Measurements from ENCODE around the gene CDK14. TPM values are rescaled to one million over a fixed set of nuclear protein-coding genes. Genes with fewer than 3 reads are reported as not detected.

Gene CDK14
- total RNA-seq, 2 donors from 2014 or later = 10.8 to 14.6 TPM

DNA sequence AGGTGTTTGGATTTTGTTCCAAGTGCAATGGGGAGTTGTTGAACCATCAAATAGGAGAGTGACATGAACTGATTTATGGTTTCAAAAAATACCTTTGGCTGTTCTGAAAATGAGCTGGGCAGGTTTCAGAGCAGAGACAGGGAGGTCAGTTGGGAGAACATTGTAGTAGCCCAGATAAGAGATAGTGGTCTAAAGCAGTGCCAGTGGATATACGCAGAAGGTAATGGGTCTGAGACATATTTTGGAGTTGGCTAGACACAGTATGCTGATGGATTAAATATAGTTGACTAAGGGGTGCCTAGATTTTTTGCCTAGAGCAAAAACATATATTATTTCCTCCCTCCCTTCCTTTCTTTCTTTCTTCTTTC is 21.3 kb upstream of the CDK14 start:
- no peaks in the 10 kb centered on the region for H3K4me1 ChIP-seq (ENCODE audit: control insufficient read depth in 1 of 2, low read depth in 2 of 2)

GRCh38 chr7:90579181-90579688 is 16.9 kb upstream of the CDK14 start:
- no peaks in the 10 kb centered on the region for H3K9me3 ChIP-seq
- DNase-seq (ENCODE audit: low spot score) (no peak), ATAC-seq (ENCODE audit: insufficient number of reproducible peaks, low FRiP score, low read depth) (no peak)
- no peaks in the 10 kb centered on the region for H3K36me3 ChIP-seq
- H3K4me1 ChIP-seq (ENCODE audit: control insufficient read depth in 1 of 2, low read depth in 2 of 2) = no peaks in the 10 kb centered on the region
- H3K27me3 ChIP-seq (replicated peaks; ENCODE audit: insufficient read depth) = no peaks in the 10 kb centered on the region
- TF ChIP-seq, protein P1, sequence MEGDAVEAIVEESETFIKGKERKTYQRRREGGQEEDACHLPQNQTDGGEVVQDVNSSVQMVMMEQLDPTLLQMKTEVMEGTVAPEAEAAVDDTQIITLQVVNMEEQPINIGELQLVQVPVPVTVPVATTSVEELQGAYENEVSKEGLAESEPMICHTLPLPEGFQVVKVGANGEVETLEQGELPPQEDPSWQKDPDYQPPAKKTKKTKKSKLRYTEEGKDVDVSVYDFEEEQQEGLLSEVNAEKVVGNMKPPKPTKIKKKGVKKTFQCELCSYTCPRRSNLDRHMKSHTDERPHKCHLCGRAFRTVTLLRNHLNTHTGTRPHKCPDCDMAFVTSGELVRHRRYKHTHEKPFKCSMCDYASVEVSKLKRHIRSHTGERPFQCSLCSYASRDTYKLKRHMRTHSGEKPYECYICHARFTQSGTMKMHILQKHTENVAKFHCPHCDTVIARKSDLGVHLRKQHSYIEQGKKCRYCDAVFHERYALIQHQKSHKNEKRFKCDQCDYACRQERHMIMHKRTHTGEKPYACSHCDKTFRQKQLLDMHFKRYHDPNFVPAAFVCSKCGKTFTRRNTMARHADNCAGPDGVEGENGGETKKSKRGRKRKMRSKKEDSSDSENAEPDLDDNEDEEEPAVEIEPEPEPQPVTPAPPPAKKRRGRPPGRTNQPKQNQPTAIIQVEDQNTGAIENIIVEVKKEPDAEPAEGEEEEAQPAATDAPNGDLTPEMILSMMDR (IDR thresholded peaks at IDR 0.05) = no peak
- no peak overlapping the region for H3K4me3 ChIP-seq
- no peak overlapping the region for H3K27ac ChIP-seq

More for the DNA sequence above, 21.3 kb upstream of the CDK14 start:
- ATAC-seq (ENCODE audit: insufficient number of reproducible peaks, low FRiP score, low read depth) (no peak), DNase-seq (ENCODE audit: low spot score) (no peak)
- Histone ChIP-seq H3K4me3 (no peak overlapping the region), H3K27me3 (replicated peaks; ENCODE audit: insufficient read depth) (no peaks in the 10 kb centered on the region), H3K36me3 (no peaks in the 10 kb centered on the region), H3K9me3 (no peaks in the 10 kb centered on the region), H3K27ac (no peak overlapping the region)
- TF ChIP-seq, protein P1 (IDR thresholded peaks at IDR 0.05) = no peak

DNA sequence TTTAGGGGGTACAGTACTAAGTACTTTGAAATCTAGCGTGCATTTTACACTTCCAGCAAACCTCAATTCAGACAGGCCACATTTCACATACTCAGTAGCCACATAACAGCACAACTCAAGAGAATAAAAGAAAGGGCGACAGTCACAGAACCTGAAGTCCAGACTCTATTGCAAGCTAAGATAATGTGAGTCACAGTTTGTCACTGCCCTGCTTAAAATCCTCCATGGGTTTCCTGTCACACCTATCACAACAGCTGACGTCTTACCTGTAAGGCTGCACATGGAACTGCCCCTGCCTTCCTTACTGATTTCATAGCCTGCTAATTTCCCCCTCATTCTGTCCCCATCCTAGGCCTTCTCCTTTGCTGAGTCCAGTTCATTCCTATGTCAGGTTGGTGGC is 16.1 kb upstream of the CDK14 start:
- ATAC-seq (ENCODE audit: insufficient number of reproducible peaks, low FRiP score, low read depth) = no peak
- Histone ChIP-seq H3K9me3 (no peaks in the 10 kb centered on the region), H3K27me3 (replicated peaks; ENCODE audit: insufficient read depth) (no peaks in the 10 kb centered on the region), H3K4me3 (no peak overlapping the region), H3K27ac (no peak overlapping the region), H3K4me1 (ENCODE audit: control insufficient read depth in 1 of 2, low read depth in 2 of 2) (no peaks in the 10 kb centered on the region), H3K36me3 (no peaks in the 10 kb centered on the region)
- TF ChIP-seq, protein P1 (IDR thresholded peaks at IDR 0.05) = no peak
- no peak for DNase-seq (ENCODE audit: low spot score)

DNA sequence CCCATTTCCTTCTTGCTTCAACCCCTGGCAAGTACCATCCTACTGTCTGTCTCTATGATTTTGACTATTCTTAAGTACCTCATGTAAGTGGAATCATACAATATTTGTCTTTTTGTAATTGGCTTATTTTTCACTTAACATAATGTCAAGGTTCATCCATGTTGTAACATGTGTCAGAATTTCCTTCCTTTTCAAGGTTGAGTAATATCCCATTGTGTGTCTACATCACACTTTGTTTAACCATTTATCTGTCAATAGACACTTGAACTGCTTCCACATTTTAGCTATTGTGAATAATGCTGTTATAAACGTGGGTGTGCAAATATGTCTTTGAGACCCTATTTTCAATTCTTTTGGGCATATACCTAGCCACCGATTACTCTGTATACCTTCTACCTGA is 14.0 kb upstream of the CDK14 start:
- H3K9me3 ChIP-seq = no peaks in the 10 kb centered on the region
- no peak for ATAC-seq (ENCODE audit: insufficient number of reproducible peaks, low FRiP score, low read depth)
- H3K27ac ChIP-seq = no peak overlapping the region
- H3K4me1 ChIP-seq (ENCODE audit: control insufficient read depth in 1 of 2, low read depth in 2 of 2) = no peaks in the 10 kb centered on the region
- TF ChIP-seq, protein P1 (IDR thresholded peaks at IDR 0.05) = no peak
- H3K27me3 ChIP-seq (replicated peaks; ENCODE audit: insufficient read depth) = no peaks in the 10 kb centered on the region
- no peak for DNase-seq (ENCODE audit: low spot score)
- H3K4me3 ChIP-seq = no peak overlapping the region
- no peaks in the 10 kb centered on the region for H3K36me3 ChIP-seq

DNA sequence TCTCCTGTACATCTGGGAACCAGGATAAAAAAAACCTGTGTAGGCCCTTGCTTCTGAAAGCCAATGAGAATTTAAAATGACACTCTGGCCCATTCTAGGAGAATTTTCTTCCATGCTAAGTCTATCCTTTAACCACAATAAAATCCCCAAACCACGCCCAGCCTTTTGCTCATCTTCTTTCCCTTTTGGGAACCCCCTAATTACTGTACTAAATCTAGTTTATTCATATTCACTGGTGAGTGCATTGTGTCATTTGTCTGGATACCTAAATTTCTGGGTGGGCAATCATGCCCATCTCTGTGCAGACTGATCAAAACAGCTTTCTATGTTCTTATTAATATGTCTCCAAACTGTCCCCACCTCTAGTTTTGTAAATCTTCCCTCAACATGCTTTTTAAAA is 11.7 kb upstream of the CDK14 start:
- Histone ChIP-seq H3K4me1 (ENCODE audit: control insufficient read depth in 1 of 2, low read depth in 2 of 2) (no peaks in the 10 kb centered on the region), H3K27me3 (replicated peaks; ENCODE audit: insufficient read depth) (no peaks in the 10 kb centered on the region), H3K27ac (no peak overlapping the region), H3K4me3 (no peak overlapping the region), H3K9me3 (no peaks in the 10 kb centered on the region), H3K36me3 (no peaks in the 10 kb centered on the region)
- DNase-seq (ENCODE audit: low spot score) (no peak), ATAC-seq (ENCODE audit: insufficient number of reproducible peaks, low FRiP score, low read depth) (no peak)
- TF ChIP-seq, protein P1 (IDR thresholded peaks at IDR 0.05) = no peak

Data from thoracic aorta (tissue), 2 donors.